ENCODE measurements around the gene DNAJB6.

DNA sequence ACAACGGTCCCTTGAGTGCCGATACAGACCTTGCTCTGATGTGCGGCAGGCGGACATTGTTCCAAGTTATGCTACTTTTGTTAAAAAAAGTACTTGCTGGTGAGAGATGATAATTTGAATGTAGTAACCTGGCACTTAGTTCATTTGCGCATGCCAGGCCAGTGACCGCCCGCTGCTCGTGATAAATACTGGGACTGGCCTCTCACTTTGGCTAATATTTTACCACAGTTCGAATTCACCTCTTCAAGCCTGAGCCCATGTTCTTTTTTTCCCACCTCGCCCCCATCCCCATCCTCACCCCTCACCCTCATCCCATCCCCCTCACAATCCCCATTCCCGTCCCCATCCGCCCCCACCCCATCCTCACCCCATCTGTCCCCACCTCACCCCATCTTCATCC, 126.4 kb downstream of the DNAJB6 start:
- TF ChIP-seq CTCF (IDR thresholded peaks at IDR 0.05) (no peak), POLR2AphosphoS5 (IDR thresholded peaks at IDR 0.05; ENCODE audit: low read depth, low read length) (no peak), SIN3A (IDR thresholded peaks at IDR 0.05; ENCODE audit: borderline replicate concordance, insufficient read depth, low read depth, low read length) (no peak)
- TF ChIP-seq, protein P1, sequence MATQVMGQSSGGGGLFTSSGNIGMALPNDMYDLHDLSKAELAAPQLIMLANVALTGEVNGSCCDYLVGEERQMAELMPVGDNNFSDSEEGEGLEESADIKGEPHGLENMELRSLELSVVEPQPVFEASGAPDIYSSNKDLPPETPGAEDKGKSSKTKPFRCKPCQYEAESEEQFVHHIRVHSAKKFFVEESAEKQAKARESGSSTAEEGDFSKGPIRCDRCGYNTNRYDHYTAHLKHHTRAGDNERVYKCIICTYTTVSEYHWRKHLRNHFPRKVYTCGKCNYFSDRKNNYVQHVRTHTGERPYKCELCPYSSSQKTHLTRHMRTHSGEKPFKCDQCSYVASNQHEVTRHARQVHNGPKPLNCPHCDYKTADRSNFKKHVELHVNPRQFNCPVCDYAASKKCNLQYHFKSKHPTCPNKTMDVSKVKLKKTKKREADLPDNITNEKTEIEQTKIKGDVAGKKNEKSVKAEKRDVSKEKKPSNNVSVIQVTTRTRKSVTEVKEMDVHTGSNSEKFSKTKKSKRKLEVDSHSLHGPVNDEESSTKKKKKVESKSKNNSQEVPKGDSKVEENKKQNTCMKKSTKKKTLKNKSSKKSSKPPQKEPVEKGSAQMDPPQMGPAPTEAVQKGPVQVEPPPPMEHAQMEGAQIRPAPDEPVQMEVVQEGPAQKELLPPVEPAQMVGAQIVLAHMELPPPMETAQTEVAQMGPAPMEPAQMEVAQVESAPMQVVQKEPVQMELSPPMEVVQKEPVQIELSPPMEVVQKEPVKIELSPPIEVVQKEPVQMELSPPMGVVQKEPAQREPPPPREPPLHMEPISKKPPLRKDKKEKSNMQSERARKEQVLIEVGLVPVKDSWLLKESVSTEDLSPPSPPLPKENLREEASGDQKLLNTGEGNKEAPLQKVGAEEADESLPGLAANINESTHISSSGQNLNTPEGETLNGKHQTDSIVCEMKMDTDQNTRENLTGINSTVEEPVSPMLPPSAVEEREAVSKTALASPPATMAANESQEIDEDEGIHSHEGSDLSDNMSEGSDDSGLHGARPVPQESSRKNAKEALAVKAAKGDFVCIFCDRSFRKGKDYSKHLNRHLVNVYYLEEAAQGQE (IDR thresholded peaks at IDR 0.05; ENCODE audit: insufficient read depth in 1 of 2, low read depth in 2 of 2, low read length in 1 of 2) = no peak
